OCI-LY1 (cell line): ENCODE data around the gene DHRS4L2.

Source experiments
- CTCF ChIP-seq: fragments of 200-600 bp; sonication (generic), shearing (Covaris generic); IDR thresholded peaks from 2 replicates; pipeline ENCODE4 v1.5.1; 2017; ENCODE audit warnings: mild to moderate bottlenecking, antibody characterized with exemption, low read length, moderate library complexity, mixed read lengths
- EZH2 ChIP-seq: fragments of 200-600 bp; sonication (generic), shearing (Covaris generic); IDR thresholded peaks from 2 replicates; pipeline ENCODE4 v1.8.0; 2017; ENCODE audit warnings: borderline replicate concordance, mixed run types, mild to moderate bottlenecking, antibody characterized with exemption, low read length, moderate library complexity, mixed read lengths

GRCh38 chr14:23939607-23940326 is 49.0 kb upstream of the DHRS4L2 start:
- TF ChIP-seq EZH2: no peak
- TF ChIP-seq CTCF: no peak
